ENCODE measurements around the gene HOXA4. TPM values are rescaled to one million over a fixed set of nuclear protein-coding genes. Genes with fewer than 3 reads are reported as not detected.

The HOXA4 gene
- total and polyA plus RNA-seq, 2 of the 8 experiments (the other 6 are each of a cell fraction or from before 2014, with no cell fraction given) = not detected

GRCh38 chr7:27095897-27096767 lies 34.4 kb downstream of the HOXA4 start, which contains the start of gene HOXA1:
TSS of gene HOXA1 (minus strand) at chr7:27096000. CDS start at chr7:27095912, 88 bp downstream.
- H4K8ac ChIP-seq (ENCODE audit: extremely low read depth, insufficient read depth, low read length) = no peak within 1 kb of the TSS; the same call in 1 of the 2 replicates
- no peak within 1 kb of the TSS for H2BK120ac ChIP-seq (replicated peaks; ENCODE audit: low read depth, low read length)
- H3K23ac ChIP-seq (ENCODE audit: insufficient read length) = no peak within 1 kb of the TSS
- H3K27me3 ChIP-seq (replicated peaks in 1 of 4; ENCODE audit: control insufficient read depth in 3 of 4, extremely low read depth in 1 of 4, insufficient read depth in 3 of 4, low read length in 3 of 4) = peaks cover 86 to 100% (median 95%) of the 10 kb centered on the region in 4 experiments
- H3K79me2 ChIP-seq (ENCODE audit: control insufficient read depth in 1 of 2, insufficient read depth in 2 of 2, low read length in 2 of 2) = no peaks in the 10 kb centered on the region
- no peak for FAIRE-seq
- peak within 1 kb of the TSS; percentile 22 to 63 (median 30); a peak in 7 of 8 replicates for H3K4me3 ChIP-seq (ENCODE audit: extremely low read depth in 1 of 4, insufficient read depth in 2 of 4, low read depth in 3 of 4, low read length in 4 of 4)
- no peak within 1 kb of the TSS for H3K27ac ChIP-seq (ENCODE audit: low read depth, low read length)
- 1% methylated on average over 25 of the region's 68 CpGs; no CpG with 5 or more reads in 1 of the 2 experiments for WGBS, 2 experiments (ENCODE audit: extremely low coverage in 1 of 2, insufficient coverage in 1 of 2, insufficient read length in 1 of 2, insufficient replicate concordance in 2 of 2, low coverage in 1 of 2, low lambda C conversion rate in 2 of 2, missing lambda C conversion rate in 1 of 2)
- H3K14ac ChIP-seq (ENCODE audit: insufficient read length) = no peak within 1 kb of the TSS
- H3K23me2 ChIP-seq (ENCODE audit: low read depth, low read length) = peaks cover 5% of the 10 kb centered on the region; the same call in 1 of the 2 replicates
- no peaks in the 10 kb centered on the region for H3K9me3 ChIP-seq (ENCODE audit: insufficient read depth in 2 of 2, low read depth in 1 of 2, low read length in 1 of 2)
- H2AFZ ChIP-seq (ENCODE audit: low read length) = no peak within 1 kb of the TSS
- peak within 1 kb of the TSS; percentile 70 to 78 for H3K4me2 ChIP-seq (ENCODE audit: insufficient read depth in 1 of 2, low read depth in 2 of 2, low read length in 2 of 2)
- no peak within 1 kb of the TSS for H3K4ac ChIP-seq (replicated peaks; ENCODE audit: insufficient read length, low read depth, low read length)
- H2BK20ac ChIP-seq (ENCODE audit: low read length) = no peak within 1 kb of the TSS
- H4K20me1 ChIP-seq (replicated peaks in 1 of 2; ENCODE audit: control insufficient read depth in 1 of 2, insufficient read depth in 2 of 2, low read length in 2 of 2) = peaks cover 18 to 30% of the 10 kb centered on the region in 2 experiments
- H2BK15ac ChIP-seq (ENCODE audit: low read length) = no peak within 1 kb of the TSS; the same call in 1 of the 2 replicates
- no peaks in the 10 kb centered on the region for H3K36me3 ChIP-seq (ENCODE audit: control insufficient read depth in 2 of 4, insufficient read depth in 4 of 4, low read length in 3 of 4)
- no peak within 1 kb of the TSS; the same call in 1 of the 2 replicates for H3K18ac ChIP-seq (ENCODE audit: extremely low read depth, low read length)
- CTCF ChIA-PET (ENCODE audit: partially characterized antibody) = interaction anchor here (0.7 to 12.1 kb wide), 13 partner anchors 9 to 239 kb away, joined by 3 to 123 read pairs (median 4); partner anchors contain the start of genes HOXA3, HOXA5 and HOXA6
- H2AK5ac ChIP-seq (ENCODE audit: low read depth, low read length) = 0 out of 2 replicates have a peak within 1 kb of the TSS, but pooled peaks have one; percentile 15
- H3K79me1 ChIP-seq (ENCODE audit: low read depth, low read length) = no peaks in the 10 kb centered on the region
- H3K4me1 ChIP-seq (replicated peaks in 1 of 4; ENCODE audit: control insufficient read depth in 3 of 4, insufficient read depth in 4 of 4, low read length in 3 of 4) = peaks cover under 1 to 26% (median 16%) of the 10 kb centered on the region in 4 experiments
- peak in 1 of 2 experiments; percentile 79 for DNase-seq (ENCODE audit: low read depth in 1 of 2, low spot score in 2 of 2)
- POLR2A ChIA-PET (ENCODE audit: partially characterized antibody) = interaction anchor here (0.7 to 1.3 kb wide), 4 partner anchors 9 to 28 kb away, joined by 3 to 6 read pairs (median 3); no protein-coding TSS in a partner anchor
- peak within 1 kb of the TSS; percentile 29; the same call in 1 of the 2 replicates for H2BK12ac ChIP-seq (ENCODE audit: low read depth, low read length)
- no peak within 1 kb of the TSS for H4K5ac ChIP-seq (ENCODE audit: insufficient read length, low read depth, low read length)
- H3K56ac ChIP-seq (replicated peaks; ENCODE audit: insufficient read length, low read depth, low read length) = no peak within 1 kb of the TSS
- no peak within 1 kb of the TSS for H3K9ac ChIP-seq (replicated peaks in 1 of 4; ENCODE audit: extremely low read depth in 1 of 4, low read depth in 3 of 4, low read length in 3 of 4)
- no peak within 1 kb of the TSS for H2BK5ac ChIP-seq (ENCODE audit: low read depth, low read length)
- no peak within 1 kb of the TSS for H4K91ac ChIP-seq (replicated peaks; ENCODE audit: insufficient read length, low read length)
- TF ChIP-seq NANOG (IDR thresholded peaks at IDR 0.05; ENCODE audit: insufficient read depth, low read depth, low read length, poor library complexity, severe bottlenecking) (no peak), CBX8 (IDR thresholded peaks at IDR 0.05; ENCODE audit: borderline replicate concordance, low read depth, low read length) (no peak), SUZ12 (IDR thresholded peaks at IDR 0.05; ENCODE audit: low read length) (no peak), TCF12 (IDR thresholded peaks at IDR 0.05; ENCODE audit: low read depth, low read length) (no peak), SP1 (IDR thresholded peaks at IDR 0.05; ENCODE audit: low read depth, low read length) (no peak), GABPA (IDR thresholded peaks at IDR 0.05; ENCODE audit: borderline replicate concordance, insufficient read depth, low read length) (no peak), KDM4A (IDR thresholded peaks at IDR 0.05; ENCODE audit: low read depth, low read length, severe bottlenecking) (no peak), POLR2A (IDR thresholded peaks at IDR 0.05; ENCODE audit: control extremely low read depth in 1 of 2, low read depth in 2 of 2, low read length in 2 of 2) (no peak), RNF2 (IDR thresholded peaks at IDR 0.05; ENCODE audit: borderline replicate concordance, low read depth, low read length, missing control alignments, poor library complexity, severe bottlenecking) (no peak), CHD1 (IDR thresholded peaks at IDR 0.05; ENCODE audit: low read depth, low read length) (no peak), SIRT6 (IDR thresholded peaks at IDR 0.05; ENCODE audit: low read length) (no peak)
